NCI-H1105 (cell line): Measurements from ENCODE around the gene C11orf86.
A peak's percentile ranks its signal among the peaks of the same experiment; 100 is the strongest.
"Not testable (repeated sequence)": the region's sequence is repeated elsewhere in the genome, so short reads cannot be mapped to it uniquely, and the experiment has no call there.

Experiments used
- DNase-seq: peaks from one replicate; lab custom pipeline; 2025; lab: John Stamatoyannopoulos, UW

C11orf86 gene

GRCh38 chr11:66989360-66989759 lies 14.3 kb downstream of the C11orf86 start:
- not testable (repeated sequence) for DNase-seq

GRCh38 chr11:66992041-66992440 lies 16.9 kb downstream of the C11orf86 start:
- no peak for DNase-seq

GRCh38 chr11:66996609-66997273 lies 21.6 kb downstream of the C11orf86 start:
- DNase-seq, result no peak

- no peak for DNase-seq
These were observed 24.5 kb downstream of the C11orf86 start for GRCh38 chr11:66999555-66999954.

- DNase-seq, result no peak
These were observed 26.2 kb downstream of the C11orf86 start for GRCh38 chr11:67001332-67001731.

- DNase-seq, result no peak
These were observed 27.3 kb downstream of the C11orf86 start for GRCh38 chr11:67002297-67002913.

GRCh38 chr11:67002921-67003411 lies 27.9 kb downstream of the C11orf86 start:
- no peak for DNase-seq

- not testable (repeated sequence) for DNase-seq
These were observed 30.1 kb downstream of the C11orf86 start for GRCh38 chr11:67005200-67005599.

GRCh38 chr11:67006029-67006884 lies 31.2 kb downstream of the C11orf86 start:
- DNase-seq, result no peak

GRCh38 chr11:67007126-67007525 lies 32.0 kb downstream of the C11orf86 start:
- DNase-seq, result no peak

- no peak for DNase-seq
These were observed 35.3 kb downstream of the C11orf86 start for GRCh38 chr11:67010296-67010905.

GRCh38 chr11:67013511-67014045 lies 38.5 kb downstream of the C11orf86 start:
- no peak for DNase-seq

- DNase-seq, result no peak
These were observed 39.2 kb downstream of the C11orf86 start for GRCh38 chr11:67014343-67014742.

- DNase-seq, result no peak
These were observed 39.9 kb downstream of the C11orf86 start for GRCh38 chr11:67015048-67015447.

- no peak for DNase-seq
These were observed 41.4 kb downstream of the C11orf86 start for GRCh38 chr11:67016550-67016949.

GRCh38 chr11:67020949-67021348 lies 45.8 kb downstream of the C11orf86 start:
- DNase-seq, result no peak

GRCh38 chr11:67022341-67022933 lies 47.3 kb downstream of the C11orf86 start:
- DNase-seq, result peak; percentile 40

GRCh38 chr11:67022961-67023956 lies 48.2 kb downstream of the C11orf86 start, which contains the start of gene SYT12:
Gene SYT12 (plus strand): TSS chr11:67023134. CDS start chr11:67030145, 7,011 bp downstream.
- DNase-seq, result no peak

GRCh38 chr11:67023957-67024353 lies 48.9 kb downstream of the C11orf86 start:
- no peak for DNase-seq

GRCh38 chr11:67024410-67024809 lies 49.3 kb downstream of the C11orf86 start:
- DNase-seq, result no peak
